ENCODE data around the gene TAX1BP1.

GRCh38 chr7:27695096-27695495 lies 44.9 kb upstream of the TAX1BP1 start:
- TF ChIP-seq CTCF (IDR thresholded peaks at IDR 0.05; ENCODE audit: insufficient read depth, low read depth, low read length) (no peak), EZH2 (IDR thresholded peaks at IDR 0.05; ENCODE audit: insufficient read depth, low read length) (no peak)
